ENCODE measurements around the gene WFS1.

DNA sequence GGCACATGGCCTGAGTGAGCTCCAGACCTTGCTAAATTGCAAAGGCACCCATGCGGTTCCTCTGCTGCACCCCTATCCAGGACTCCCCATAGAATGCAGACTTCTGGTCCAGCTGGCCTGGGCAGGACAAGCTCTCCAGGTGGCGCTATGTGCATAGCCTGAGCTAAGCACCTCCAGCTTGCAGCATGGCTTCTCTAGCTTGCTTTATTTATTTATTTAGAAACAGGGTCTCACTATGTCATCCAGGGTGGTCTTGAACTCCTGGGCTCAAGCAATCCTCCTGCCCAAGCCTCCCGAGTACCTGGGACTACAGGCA is 5.5 kb upstream of the WFS1 start:
- TF ChIP-seq, protein P1, sequence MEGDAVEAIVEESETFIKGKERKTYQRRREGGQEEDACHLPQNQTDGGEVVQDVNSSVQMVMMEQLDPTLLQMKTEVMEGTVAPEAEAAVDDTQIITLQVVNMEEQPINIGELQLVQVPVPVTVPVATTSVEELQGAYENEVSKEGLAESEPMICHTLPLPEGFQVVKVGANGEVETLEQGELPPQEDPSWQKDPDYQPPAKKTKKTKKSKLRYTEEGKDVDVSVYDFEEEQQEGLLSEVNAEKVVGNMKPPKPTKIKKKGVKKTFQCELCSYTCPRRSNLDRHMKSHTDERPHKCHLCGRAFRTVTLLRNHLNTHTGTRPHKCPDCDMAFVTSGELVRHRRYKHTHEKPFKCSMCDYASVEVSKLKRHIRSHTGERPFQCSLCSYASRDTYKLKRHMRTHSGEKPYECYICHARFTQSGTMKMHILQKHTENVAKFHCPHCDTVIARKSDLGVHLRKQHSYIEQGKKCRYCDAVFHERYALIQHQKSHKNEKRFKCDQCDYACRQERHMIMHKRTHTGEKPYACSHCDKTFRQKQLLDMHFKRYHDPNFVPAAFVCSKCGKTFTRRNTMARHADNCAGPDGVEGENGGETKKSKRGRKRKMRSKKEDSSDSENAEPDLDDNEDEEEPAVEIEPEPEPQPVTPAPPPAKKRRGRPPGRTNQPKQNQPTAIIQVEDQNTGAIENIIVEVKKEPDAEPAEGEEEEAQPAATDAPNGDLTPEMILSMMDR (conservative IDR thresholded peaks at IDR 0.05 in 1 of 2, IDR thresholded peaks at IDR 0.05 in 1 of 2; ENCODE audit: extremely low read depth in 1 of 2, insufficient read depth in 1 of 2, low read depth in 1 of 2, low read length in 2 of 2), result peak; percentile 34 to 82
- no peak for TF ChIP-seq EZH2 (IDR thresholded peaks at IDR 0.05; ENCODE audit: borderline replicate concordance, low read length)

Measured in mammary epithelial cell (primary cell).